ENCODE measurements around the gene NAALADL2. TPM values are rescaled to one million over a fixed set of nuclear protein-coding genes. Genes with fewer than 3 reads are reported as not detected.

NAALADL2 gene
- total and polyA plus RNA-seq, 9 of the 15 experiments (the other 6 are each of a cell fraction or from before 2014, with no cell fraction given), result 0.29 to 1.1 (median 0.79) TPM; not detected in 1

DNA sequence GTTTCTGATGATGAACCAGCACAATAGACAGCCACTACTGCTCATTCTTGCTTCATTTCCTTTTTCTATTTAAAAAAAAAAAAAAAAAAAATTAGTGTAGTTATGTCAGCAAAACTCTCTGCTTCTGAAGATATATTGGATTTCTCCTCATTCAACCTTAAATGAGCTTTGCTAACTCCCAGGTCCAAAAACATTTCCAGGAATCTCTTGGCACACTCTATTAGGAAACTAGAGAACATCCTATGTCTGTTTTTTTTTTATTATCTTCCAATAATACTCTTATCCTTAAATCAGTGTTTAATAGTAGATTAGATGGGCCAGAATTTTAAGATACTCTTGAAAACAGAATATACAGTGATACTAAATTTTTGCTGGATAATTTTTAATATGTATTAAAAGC, 398.0 kb downstream of the NAALADL2 start:
- Histone ChIP-seq H2AFZ (ENCODE audit: low read depth, low read length) (no peak overlapping the region), H3K4me2 (ENCODE audit: insufficient read depth, low read length) (no peak overlapping the region), H3K79me2 (ENCODE audit: control insufficient read depth, insufficient read depth, low read length) (no peaks in the 10 kb centered on the region), H3K27ac (ENCODE audit: extremely low read depth, low read depth, low read length) (no peak overlapping the region), H3K9me1 (ENCODE audit: control insufficient read depth, insufficient read depth, low read length) (no peaks in the 10 kb centered on the region), H3K4me3 (no peak overlapping the region), H3K9me3 (replicated peaks; ENCODE audit: control insufficient read depth, insufficient read depth, low read depth, low read length) (no peaks in the 10 kb centered on the region), H4K20me1 (replicated peaks; ENCODE audit: control insufficient read depth, insufficient read depth, low read length) (no peaks in the 10 kb centered on the region), H3K36me3 (ENCODE audit: control insufficient read depth, insufficient read depth, low read length) (no peaks in the 10 kb centered on the region), H3K4me1 (replicated peaks in 1 of 2; ENCODE audit: control insufficient read depth in 2 of 2, insufficient read depth in 2 of 2, low read length in 2 of 2) (no peaks in the 10 kb centered on the region), H3K9ac (ENCODE audit: insufficient read depth in 1 of 2, low read depth in 2 of 2, low read length in 2 of 2) (no peak overlapping the region), H3K27me3 (ENCODE audit: control insufficient read depth in 2 of 2, insufficient read depth in 2 of 2, low read length in 2 of 2) (no peaks in the 10 kb centered on the region)
- intact Hi-C loops (cut with micrococcal nuclease) (no loop called here), in situ Hi-C loops (cut with MboI) (no loop called here)
- no TSS peak for BruUV-seq (replicated peaks)
- ATAC-seq (no peak), FAIRE-seq (no peak), DNase-seq (ENCODE audit: extremely low read depth in 1 of 4, low spot score in 3 of 4) (no peak)
- TF ChIP-seq, protein P1, sequence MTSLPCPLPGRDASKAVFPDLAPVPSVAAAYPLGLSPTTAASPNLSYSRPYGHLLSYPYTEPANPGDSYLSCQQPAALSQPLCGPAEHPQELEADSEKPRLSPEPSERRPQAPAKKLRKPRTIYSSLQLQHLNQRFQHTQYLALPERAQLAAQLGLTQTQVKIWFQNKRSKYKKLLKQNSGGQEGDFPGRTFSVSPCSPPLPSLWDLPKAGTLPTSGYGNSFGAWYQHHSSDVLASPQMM (CRISPR knock-in tag; IDR thresholded peaks at IDR 0.05), result no peak
- TF ChIP-seq PTRF (tag; IDR thresholded peaks at IDR 0.05), result no peak
- TF ChIP-seq SUPT5H (IDR thresholded peaks at IDR 0.05), result no peak
- TF ChIP-seq NFRKB (IDR thresholded peaks at IDR 0.05; ENCODE audit: low read depth), result no peak
- no peak for TF ChIP-seq MXI1 (IDR thresholded peaks at IDR 0.05; ENCODE audit: low read depth, low read length)
- TF ChIP-seq PTTG1 (tag; IDR thresholded peaks at IDR 0.05; ENCODE audit: low read depth), result no peak
- TF ChIP-seq BHLHE40 (IDR thresholded peaks at IDR 0.05; ENCODE audit: low read length), result no peak
- no peak for TF ChIP-seq MAFG (tag; conservative IDR thresholded peaks at IDR 0.05)
- TF ChIP-seq, protein P2, sequence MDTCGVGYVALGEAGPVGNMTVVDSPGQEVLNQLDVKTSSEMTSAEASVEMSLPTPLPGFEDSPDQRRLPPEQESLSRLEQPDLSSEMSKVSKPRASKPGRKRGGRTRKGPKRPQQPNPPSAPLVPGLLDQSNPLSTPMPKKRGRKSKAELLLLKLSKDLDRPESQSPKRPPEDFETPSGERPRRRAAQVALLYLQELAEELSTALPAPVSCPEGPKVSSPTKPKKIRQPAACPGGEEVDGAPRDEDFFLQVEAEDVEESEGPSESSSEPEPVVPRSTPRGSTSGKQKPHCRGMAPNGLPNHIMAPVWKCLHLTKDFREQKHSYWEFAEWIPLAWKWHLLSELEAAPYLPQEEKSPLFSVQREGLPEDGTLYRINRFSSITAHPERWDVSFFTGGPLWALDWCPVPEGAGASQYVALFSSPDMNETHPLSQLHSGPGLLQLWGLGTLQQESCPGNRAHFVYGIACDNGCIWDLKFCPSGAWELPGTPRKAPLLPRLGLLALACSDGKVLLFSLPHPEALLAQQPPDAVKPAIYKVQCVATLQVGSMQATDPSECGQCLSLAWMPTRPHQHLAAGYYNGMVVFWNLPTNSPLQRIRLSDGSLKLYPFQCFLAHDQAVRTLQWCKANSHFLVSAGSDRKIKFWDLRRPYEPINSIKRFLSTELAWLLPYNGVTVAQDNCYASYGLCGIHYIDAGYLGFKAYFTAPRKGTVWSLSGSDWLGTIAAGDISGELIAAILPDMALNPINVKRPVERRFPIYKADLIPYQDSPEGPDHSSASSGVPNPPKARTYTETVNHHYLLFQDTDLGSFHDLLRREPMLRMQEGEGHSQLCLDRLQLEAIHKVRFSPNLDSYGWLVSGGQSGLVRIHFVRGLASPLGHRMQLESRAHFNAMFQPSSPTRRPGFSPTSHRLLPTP (IDR thresholded peaks at IDR 0.05; ENCODE audit: borderline replicate concordance, extremely low read depth, insufficient read length), result no peak
- TF ChIP-seq KDM2B (CRISPR knock-in tag; IDR thresholded peaks at IDR 0.05), result no peak
- no peak for TF ChIP-seq ZNF124 (CRISPR knock-in tag; IDR thresholded peaks at IDR 0.05)
- no peak for TF ChIP-seq ZNF140 (CRISPR knock-in tag; IDR thresholded peaks at IDR 0.05)
- no peak for TF ChIP-seq FOXJ2 (tag; IDR thresholded peaks at IDR 0.05)
- TF ChIP-seq, protein P3, sequence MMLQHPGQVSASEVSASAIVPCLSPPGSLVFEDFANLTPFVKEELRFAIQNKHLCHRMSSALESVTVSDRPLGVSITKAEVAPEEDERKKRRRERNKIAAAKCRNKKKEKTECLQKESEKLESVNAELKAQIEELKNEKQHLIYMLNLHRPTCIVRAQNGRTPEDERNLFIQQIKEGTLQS (IDR thresholded peaks at IDR 0.05), result no peak
- TF ChIP-seq, protein P3 (CRISPR knock-in tag; conservative IDR thresholded peaks at IDR 0.05), result no peak
- TF ChIP-seq ZNF146 (CRISPR knock-in tag; IDR thresholded peaks at IDR 0.05; ENCODE audit: unreplicated experiment), result no peak
- no peak for TF ChIP-seq PHB2 (IDR thresholded peaks at IDR 0.05; ENCODE audit: low read depth)
- TF ChIP-seq, protein P4, sequence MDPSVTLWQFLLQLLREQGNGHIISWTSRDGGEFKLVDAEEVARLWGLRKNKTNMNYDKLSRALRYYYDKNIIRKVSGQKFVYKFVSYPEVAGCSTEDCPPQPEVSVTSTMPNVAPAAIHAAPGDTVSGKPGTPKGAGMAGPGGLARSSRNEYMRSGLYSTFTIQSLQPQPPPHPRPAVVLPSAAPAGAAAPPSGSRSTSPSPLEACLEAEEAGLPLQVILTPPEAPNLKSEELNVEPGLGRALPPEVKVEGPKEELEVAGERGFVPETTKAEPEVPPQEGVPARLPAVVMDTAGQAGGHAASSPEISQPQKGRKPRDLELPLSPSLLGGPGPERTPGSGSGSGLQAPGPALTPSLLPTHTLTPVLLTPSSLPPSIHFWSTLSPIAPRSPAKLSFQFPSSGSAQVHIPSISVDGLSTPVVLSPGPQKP (CRISPR knock-in tag; IDR thresholded peaks at IDR 0.05), result no peak
- POLR2A ChIA-PET, result interaction anchor here (0.6 kb wide), 1 partner anchor 10 kb away, joined by 3 read pairs; no protein-coding TSS in a partner anchor
- CTCF ChIA-PET (ENCODE audit: low intra/inter-chr PET ratio), result no interaction called here
